ENCODE data around the gene ZNF76.

Gene ZNF76

GRCh38 chr6:35259194-35259947 is at the start of gene ZNF76:
TSS of gene ZNF76 (plus strand) at chr6:35259735. CDS start at chr6:35281152, 21,417 bp downstream.
- DNase-seq, result peak; percentile 96 to 97

GRCh38 chr6:35213298-35213791 is 46.2 kb upstream of the ZNF76 start:
- DNase-seq, result no peak

GRCh38 chr6:35213824-35214756 is 45.4 kb upstream of the ZNF76 start, which contains the start of gene SCUBE3:
TSS of gene SCUBE3 (plus strand) at chr6:35213956. CDS start at chr6:35214419, 463 bp downstream.
- no peak for DNase-seq

- no peak for DNase-seq
Observed at GRCh38 chr6:35214869-35215664, 44.5 kb upstream of the ZNF76 start.

- no peak for DNase-seq
Observed at GRCh38 chr6:35215665-35216411, 43.7 kb upstream of the ZNF76 start.

GRCh38 chr6:35216412-35216732 is 43.2 kb upstream of the ZNF76 start:
- DNase-seq, result no peak

GRCh38 chr6:35216851-35217811 is 42.4 kb upstream of the ZNF76 start:
- no peak for DNase-seq

- no peak for DNase-seq
Observed at GRCh38 chr6:35218021-35218420, 41.5 kb upstream of the ZNF76 start.

- DNase-seq, result no peak
Observed at GRCh38 chr6:35218456-35218855, 41.1 kb upstream of the ZNF76 start.

GRCh38 chr6:35219683-35220326 is 39.7 kb upstream of the ZNF76 start:
- peak in 1 of 2 experiments; percentile 7 for DNase-seq

GRCh38 chr6:35220711-35221110 is 38.8 kb upstream of the ZNF76 start:
- DNase-seq, result no peak

- DNase-seq, result no peak
Observed at GRCh38 chr6:35223396-35223795, 36.1 kb upstream of the ZNF76 start.

GRCh38 chr6:35224720-35225119 is 34.8 kb upstream of the ZNF76 start:
- no peak for DNase-seq

GRCh38 chr6:35228481-35228880 is 31.1 kb upstream of the ZNF76 start:
- DNase-seq, result no peak

GRCh38 chr6:35229304-35229703 is 30.2 kb upstream of the ZNF76 start:
- no peak for DNase-seq

- DNase-seq, result no peak
Observed at GRCh38 chr6:35230498-35230897, 29.0 kb upstream of the ZNF76 start.

- no peak for DNase-seq
Observed at GRCh38 chr6:35230950-35231349, 28.6 kb upstream of the ZNF76 start.

GRCh38 chr6:35231563-35231962 is 28.0 kb upstream of the ZNF76 start:
- DNase-seq, result no peak

- no peak for DNase-seq
Observed at GRCh38 chr6:35234901-35235300, 24.6 kb upstream of the ZNF76 start.

- no peak for DNase-seq
Observed at GRCh38 chr6:35236223-35236622, 23.3 kb upstream of the ZNF76 start.
